ENCODE results near the gene MAMDC2. TPM values are rescaled to one million over a fixed set of nuclear protein-coding genes. Genes with fewer than 3 reads are reported as not detected.

MAMDC2 gene
- total and polyA plus RNA-seq, 2 of the 8 experiments (the other 6 are each of a cell fraction or from before 2014, with no cell fraction given) = 6.1 to 15.4 TPM

Small RNAs within 50 kb of the gene (small RNA-seq; reads per million reads assigned to genes)
- 1.0 reads per million for gene RNU2-5P (ENCODE audit: insufficient read depth)

Other genes with a start within 250 kb of the MAMDC2 start
- 15.8 and 17.3 TPM in 2 replicates for gene CFAP95, start 223.0 kb upstream of the MAMDC2 start, total RNA-seq (2021; fragmentation: NEBNext Ultra II Directional; extraction: Animal tissue kit (Norgen Biotek cat#: 25700))
- gene CFAP95, start 223.0 kb upstream of the MAMDC2 start, polyA plus RNA-seq (2011; rRNA removed) = 15.9 and 38.5 TPM in 2 replicates
- 22.5 and 22.6 TPM in 2 replicates for gene SMC5, start 215.1 kb downstream of the MAMDC2 start, total RNA-seq (2021; fragmentation: NEBNext Ultra II Directional; extraction: Animal tissue kit (Norgen Biotek cat#: 25700))
- 3.8 and 4.5 TPM in 2 replicates for gene SMC5, start 215.1 kb downstream of the MAMDC2 start, polyA plus RNA-seq (2011; rRNA removed)

All from H1 (cell line).